Vagina (tissue), 2 donors: ENCODE measurements around the gene PSMB10.

Experiments
- CTCF ChIP-seq, 3 experiments: fragments of 450-650 bp in 2 of 3; fragments of 200-600 bp in 1 of 3; sonication (generic) in 1 of 3; IDR thresholded peaks; one replicate each; pipeline ENCODE4 v1.5.1; 2017 to 2019; ENCODE audit warnings: antibody characterized with exemption in 3 of 3, mild to moderate bottlenecking in 2 of 3, moderate library complexity in 2 of 3
- POLR2A ChIP-seq, 2 donors: fragments of 450-650 bp; IDR thresholded peaks; one replicate each; pipeline ENCODE4 v1.6.1; 2017; ENCODE audit warnings: antibody characterized with exemption in 2 of 2, mild to moderate bottlenecking in 2 of 2, moderate library complexity in 2 of 2
- POLR2AphosphoS5 ChIP-seq, 2 donors: sonication (generic); formaldehyde crosslinking; IDR thresholded peaks; one replicate each; pipeline ENCODE4 v1.9.0; 2017; ENCODE audit warnings: antibody characterized with exemption in 2 of 2, mild to moderate bottlenecking in 2 of 2, low read depth in 1 of 2; ENCODE audit not compliant: insufficient read depth in 1 of 2

GRCh38 chr16:67884684-67885083, 52.0 kb downstream of the PSMB10 start, which contains the start of gene NRN1L:
- TF ChIP-seq CTCF (IDR thresholded peaks at IDR 0.05): no peak
- TF ChIP-seq POLR2A (IDR thresholded peaks at IDR 0.05): no peak
- peak; percentile 27 to 51 for TF ChIP-seq POLR2AphosphoS5 (IDR thresholded peaks at IDR 0.05; ENCODE audit: insufficient read depth in 1 of 2, low read depth in 1 of 2)
